Neuronal stem cell (in vitro differentiated cells): ENCODE results near the gene FBXL15.

ENCODE experiments used
- DNase-seq: peaks from one replicate; pipeline ENCODE4 v3.0.0-alpha.2; 2013; ENCODE audit warnings: low spot score
- H2AFZ ChIP-seq: one replicate; pipeline ENCODE4 v1.6.1; 2013; ENCODE audit warnings: mild to moderate bottlenecking, low read length, inconsistent platforms
- H2AK5ac ChIP-seq: 2 replicates; pipeline ENCODE4 v1.6.1; 2013; ENCODE audit warnings: low read depth, mild to moderate bottlenecking, inconsistent platforms, low read length, moderate library complexity, mixed read lengths
- H2BK120ac ChIP-seq: 2 replicates; pipeline ENCODE4 v1.6.1; 2013; ENCODE audit warnings: low read depth, mild to moderate bottlenecking, inconsistent platforms, low read length, moderate library complexity, mixed read lengths
- H2BK12ac ChIP-seq: one replicate; pipeline ENCODE4 v1.6.1; 2013; ENCODE audit warnings: low read length, inconsistent platforms
- H2BK15ac ChIP-seq: 2 replicates; pipeline ENCODE4 v1.6.1; 2013; ENCODE audit warnings: mild to moderate bottlenecking, low read length, inconsistent platforms, mixed read lengths
- H2BK5ac ChIP-seq: one replicate; pipeline ENCODE4 v1.6.1; 2013; ENCODE audit warnings: inconsistent platforms, mild to moderate bottlenecking, low read length, moderate library complexity
- H3K14ac ChIP-seq: one replicate; pipeline ENCODE4 v1.6.1; 2013; ENCODE audit warnings: low read length, inconsistent platforms
- H3K18ac ChIP-seq: 2 replicates; pipeline ENCODE4 v1.6.1; 2013; ENCODE audit warnings: low read length, inconsistent platforms
- H3K23ac ChIP-seq: 2 replicates; pipeline ENCODE4 v1.6.1; 2013; ENCODE audit warnings: low read depth, mild to moderate bottlenecking, mixed read lengths, low read length, inconsistent platforms; ENCODE audit not compliant: poor library complexity
- H3K27ac ChIP-seq: replicated peaks from 3 replicates; pipeline ENCODE4 v1.5.1; 2013; ENCODE audit warnings: low read length, inconsistent platforms
- H3K27me3 ChIP-seq, 3 experiments: 2 replicates each; pipeline ENCODE4 v1.6.1; 2013; ENCODE audit warnings: low read length in 3 of 3, mild to moderate bottlenecking in 2 of 3, inconsistent platforms in 1 of 3, low read depth in 1 of 3, mixed read lengths in 1 of 3, moderate library complexity in 1 of 3; ENCODE audit not compliant: control insufficient read depth in 3 of 3, insufficient read depth in 3 of 3
- H3K36me3 ChIP-seq, 2 donors: replicated peaks in 1 of 2; 2 replicates each; pipeline ENCODE4 v1.6.1; 2013; ENCODE audit warnings: low read length in 2 of 2; ENCODE audit not compliant: control insufficient read depth in 2 of 2, insufficient read depth in 2 of 2
- H3K4ac ChIP-seq: 2 replicates; pipeline ENCODE4 v1.6.1; 2013; ENCODE audit warnings: inconsistent platforms, mild to moderate bottlenecking, low read length, moderate library complexity
- H3K4me1 ChIP-seq, 2 donors: 1 replicate in 1 of 2; 2 replicates in 1 of 2; pipeline ENCODE4 v1.6.1; 2013; ENCODE audit warnings: low read length in 2 of 2, low read depth in 1 of 2; ENCODE audit not compliant: control insufficient read depth in 2 of 2, insufficient read depth in 1 of 2
- H3K4me2 ChIP-seq: one replicate; pipeline ENCODE4 v1.6.1; 2013; ENCODE audit warnings: mild to moderate bottlenecking, low read length, inconsistent platforms; ENCODE audit not compliant: insufficient read depth, poor library complexity, severe bottlenecking
- H3K4me3 ChIP-seq, 2 donors: 2 replicates each; pipeline ENCODE4 v1.5.1; 2013; ENCODE audit warnings: low read length in 2 of 2, mild to moderate bottlenecking in 2 of 2, inconsistent platforms in 1 of 2, moderate library complexity in 1 of 2
- H3K79me1 ChIP-seq: one replicate; pipeline ENCODE4 v1.6.1; 2013; ENCODE audit warnings: low read depth, mild to moderate bottlenecking, inconsistent platforms, low read length, moderate library complexity
- H3K9ac ChIP-seq: one replicate; pipeline ENCODE4 v1.6.1; 2013; ENCODE audit warnings: mild to moderate bottlenecking, low read depth, low read length, inconsistent platforms; ENCODE audit not compliant: poor library complexity
- H3K9me3 ChIP-seq, 2 donors: replicated peaks in 1 of 2; 2 replicates each; pipeline versions ENCODE3 to v1.6.1; 2013; ENCODE audit warnings: low read length in 2 of 2, mild to moderate bottlenecking in 2 of 2, inconsistent platforms in 1 of 2, low read depth in 1 of 2, mixed read lengths in 1 of 2, moderate library complexity in 1 of 2; ENCODE audit not compliant: control insufficient read depth in 2 of 2, insufficient read depth in 1 of 2
- H4K8ac ChIP-seq: one replicate; pipeline ENCODE4 v1.6.1; 2013; ENCODE audit warnings: low read depth, mild to moderate bottlenecking, inconsistent platforms, low read length, moderate library complexity
- H4K91ac ChIP-seq: one replicate; pipeline ENCODE4 v1.6.1; 2013; ENCODE audit warnings: low read length, low read depth, mild to moderate bottlenecking, inconsistent platforms; ENCODE audit not compliant: poor library complexity
- WGBS, 2 donors: extraction: QIAGEN DNeasy Blood & Tissue Kit; methylation state at CpG; one replicate each; pipeline ENCODE4 v1.1.7; 2013; ENCODE audit warnings: missing lambda C conversion rate in 2 of 2, mixed read lengths in 1 of 2; ENCODE audit not compliant: insufficient read length in 2 of 2, insufficient replicate concordance in 1 of 2; ENCODE audit errors: extremely low coverage in 2 of 2; 5-methylcytosine and 5-hydroxymethylcytosine counted together

The FBXL15 gene

DNA sequence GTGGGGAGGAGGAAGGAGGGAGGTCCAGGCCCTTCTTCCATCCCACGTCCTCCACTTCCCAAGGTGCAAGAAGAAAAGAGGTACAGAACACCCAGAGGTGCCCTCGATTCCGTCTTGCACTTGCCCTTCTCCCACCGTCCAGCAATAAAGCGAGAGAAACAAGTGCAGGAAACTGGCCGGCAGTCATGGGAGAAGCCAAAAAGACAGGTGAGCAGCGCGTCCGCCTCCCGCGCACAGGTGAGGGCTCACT is 29.4 kb downstream of the FBXL15 start:
- Histone ChIP-seq H2AFZ (peak overlapping the region; percentile 93), H3K23ac (peak overlapping the region; percentile 76), H3K4ac (no peak overlapping the region), H3K9me3 (no peaks in the 10 kb centered on the region), H2AK5ac (no peak overlapping the region), H3K18ac (peak overlapping the region; percentile 93), H3K14ac (peak overlapping the region; percentile 17), H3K9ac (peak overlapping the region; percentile 83), H2BK15ac (no peak overlapping the region), H3K27me3 (peaks cover 0 to 7% (median 2%) of the 10 kb centered on the region in 3 experiments), H3K4me3 (peak overlapping the region; percentile 73 to 80), H2BK120ac (no peak overlapping the region), H3K36me3 (peaks cover 0 to 4% of the 10 kb centered on the region in 2 donors), H3K79me1 (no peaks in the 10 kb centered on the region), H3K27ac (no peak overlapping the region), H2BK12ac (no peak overlapping the region), H4K91ac (no peak overlapping the region), H4K8ac (no peak overlapping the region), H2BK5ac (no peak overlapping the region), H3K4me2 (peak overlapping the region; percentile 95), H3K4me1 (peaks cover 7 to 18% of the 10 kb centered on the region in 2 donors)
- no peak for DNase-seq
- WGBS, 2 donors = no CpG with 5 or more reads among the region's 11 CpGs

DNA sequence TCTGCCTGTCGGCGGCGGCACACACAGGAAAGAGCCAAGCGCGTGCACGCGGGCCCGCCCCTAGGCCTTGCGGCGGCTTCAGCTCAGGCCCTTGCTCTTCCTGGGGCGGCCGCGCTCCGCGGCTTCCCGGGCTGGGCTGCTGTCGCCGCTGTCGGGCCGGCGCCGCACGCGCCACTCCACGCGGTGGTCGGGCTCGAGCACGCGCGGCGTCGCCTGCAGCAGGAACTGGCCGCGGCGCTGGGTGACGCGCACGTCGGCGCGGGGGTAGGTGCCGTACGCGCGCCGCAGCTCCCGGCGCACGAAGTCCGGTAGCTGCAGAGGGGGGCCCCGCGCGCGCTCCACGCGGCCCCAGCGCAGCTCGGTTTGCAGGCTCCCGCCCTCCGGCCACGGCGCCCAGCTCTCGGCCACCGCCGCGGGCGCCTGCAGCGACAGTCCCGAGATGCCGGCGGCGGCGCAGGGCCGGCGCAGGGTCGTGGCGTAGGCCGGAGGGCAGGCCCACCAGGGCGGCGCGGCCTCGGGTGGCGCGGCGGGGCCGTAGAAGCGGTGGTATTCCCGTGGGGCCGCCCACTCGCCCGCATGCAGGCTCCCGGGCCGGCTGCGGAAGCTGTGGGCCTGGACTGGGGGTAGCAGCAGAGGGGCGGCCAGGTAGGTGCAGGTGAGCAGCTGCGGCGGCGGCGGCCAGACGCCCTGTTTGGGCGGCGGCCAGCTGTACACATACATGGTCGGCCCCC is 29.9 kb downstream of the FBXL15 start:
- H3K14ac ChIP-seq = peak overlapping the region; percentile 21
- H3K4me1 ChIP-seq = peaks cover 7 to 20% of the 10 kb centered on the region in 2 donors
- no peaks in the 10 kb centered on the region for H3K9me3 ChIP-seq
- H2AFZ ChIP-seq = peak overlapping the region; percentile 93
- no peak overlapping the region for H3K27ac ChIP-seq
- H2BK120ac ChIP-seq = peak overlapping the region; percentile 61
- no peak overlapping the region for H4K91ac ChIP-seq
- no peak overlapping the region for H2BK12ac ChIP-seq
- peak overlapping the region; percentile 73 to 80 for H3K4me3 ChIP-seq
- H2BK5ac ChIP-seq = peak overlapping the region; percentile 3
- no peak overlapping the region for H4K8ac ChIP-seq
- H3K36me3 ChIP-seq = peaks cover 0 to 4% of the 10 kb centered on the region in 2 donors
- peak overlapping the region; percentile 76 for H3K23ac ChIP-seq
- peak overlapping the region; percentile 90 for H3K9ac ChIP-seq
- DNase-seq = peak; percentile 48
- peak overlapping the region; percentile 95 for H3K4me2 ChIP-seq
- peaks cover 0 to 7% (median 2%) of the 10 kb centered on the region in 3 experiments for H3K27me3 ChIP-seq
- no peak overlapping the region for H3K4ac ChIP-seq
- H2BK15ac ChIP-seq = no peak overlapping the region
- H3K79me1 ChIP-seq = no peaks in the 10 kb centered on the region
- peak overlapping the region; percentile 94 for H3K18ac ChIP-seq
- WGBS, 2 donors = no CpG with 5 or more reads among the region's 104 CpGs
- peak overlapping the region; percentile 84 for H2AK5ac ChIP-seq

DNA sequence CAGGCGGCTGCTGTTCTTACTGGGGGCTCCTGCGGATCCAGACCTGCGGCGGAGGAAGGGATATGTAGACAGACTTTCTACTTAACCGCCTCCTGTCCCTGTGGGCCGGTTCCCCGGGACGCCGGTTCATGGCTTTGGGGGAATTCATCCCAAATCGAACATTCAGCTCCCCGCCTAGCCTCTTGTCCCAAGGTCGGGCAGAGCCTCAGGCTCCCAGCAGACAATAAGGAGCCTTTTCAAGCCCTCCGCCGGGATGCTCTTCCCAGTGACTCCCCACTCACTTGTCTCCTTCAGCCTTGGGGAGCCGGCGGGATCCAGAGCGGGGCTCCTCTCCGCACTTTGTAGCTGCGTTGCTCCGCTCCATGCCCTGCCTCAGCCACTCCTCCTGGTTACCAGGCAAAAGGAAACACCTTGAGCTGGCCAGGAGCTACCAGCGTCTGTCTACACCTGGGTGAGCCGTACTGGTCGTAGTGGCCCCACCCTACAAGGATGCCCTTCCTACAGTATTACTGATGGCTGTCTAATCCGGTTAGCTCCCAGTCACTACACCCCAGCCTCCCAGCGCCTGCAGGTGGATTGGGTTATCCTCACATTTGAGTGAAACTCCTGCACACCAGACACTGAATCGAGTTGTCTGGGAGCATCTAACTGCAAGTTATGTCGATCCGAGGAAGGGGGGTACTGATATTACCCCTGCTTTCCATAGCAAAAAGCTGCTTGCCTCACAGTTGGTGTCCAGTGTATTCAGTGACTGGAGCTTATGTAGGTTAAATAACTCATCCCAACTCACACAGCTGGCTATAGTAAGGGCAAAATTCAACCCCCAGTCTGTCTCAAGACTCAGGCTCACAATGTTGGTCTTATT is 30.7 kb downstream of the FBXL15 start, which contains the start of gene C10orf95:
Gene C10orf95, minus strand, starts transcription at position 439 of the 865 bp plus-strand sequence. CDS start 450 bp downstream, outside the sequence.
- Histone ChIP-seq H3K4me1 (peaks cover 7 to 20% of the 10 kb centered on the region in 2 donors), H3K18ac (peak within 1 kb of the TSS; percentile 94), H2BK12ac (no peak within 1 kb of the TSS)

More for the DNA sequence above, 30.7 kb downstream of the FBXL15 start, which contains the start of gene C10orf95:
- Histone ChIP-seq H3K36me3 (peaks cover 0 to 4% of the 10 kb centered on the region in 2 donors), H2AK5ac (peak within 1 kb of the TSS; percentile 84), H3K9me3 (no peaks in the 10 kb centered on the region), H4K91ac (no peak within 1 kb of the TSS), H3K27ac (no peak within 1 kb of the TSS), H3K14ac (peak within 1 kb of the TSS; percentile 21), H3K4me2 (peak within 1 kb of the TSS; percentile 95), H2BK120ac (peak within 1 kb of the TSS; percentile 61), H3K79me1 (no peaks in the 10 kb centered on the region), H3K4ac (no peak within 1 kb of the TSS), H3K4me3 (peak within 1 kb of the TSS; percentile 73 to 80), H2BK5ac (peak within 1 kb of the TSS; percentile 3), H2AFZ (peak within 1 kb of the TSS; percentile 93), H3K9ac (peak within 1 kb of the TSS; percentile 90), H2BK15ac (no peak within 1 kb of the TSS), H3K27me3 (peaks cover 0 to 7% (median 2%) of the 10 kb centered on the region in 3 experiments), H4K8ac (no peak within 1 kb of the TSS), H3K23ac (peak within 1 kb of the TSS; percentile 76)
- DNase-seq = no peak
- no CpG with 5 or more reads among the region's 28 CpGs for WGBS, 2 donors
